Esophagus squamous epithelium (tissue), 5 donors: ENCODE data around the gene ARAP1. TPM values are rescaled to one million over a fixed set of nuclear protein-coding genes. Genes with fewer than 3 reads are reported as not detected.

ENCODE experiments used
- DNase-seq: peaks from one replicate; lab custom pipeline; 2025; lab: John Stamatoyannopoulos, UW
- H3K27ac ChIP-seq, 4 donors: fragments of 200-600 bp; sonication (generic); one replicate each; pipeline ENCODE4 v1.5.1; 2016 to 2019; ENCODE audit warnings: mild to moderate bottlenecking in 1 of 4
- H3K27me3 ChIP-seq, 4 donors: fragments of 200-600 bp; sonication (generic); 1 replicate in 3 of 4; 2 replicates in 1 of 4; pipeline versions ENCODE4 v1.5.1 to v1.6.0; 2017 to 2021; ENCODE audit warnings: antibody characterized with exemption in 1 of 4
- H3K36me3 ChIP-seq, 3 donors: fragments of 200-600 bp; sonication (generic); one replicate each; pipeline ENCODE4 v1.5.1; 2016 to 2019
- H3K4me1 ChIP-seq, 3 donors: fragments of 200-600 bp; sonication (generic); one replicate each; pipeline ENCODE4 v1.5.1; 2017 to 2019
- H3K4me3 ChIP-seq, 4 donors: fragments of 200-600 bp; sonication (generic); 1 replicate in 3 of 4; 2 replicates in 1 of 4; pipeline ENCODE4 v1.5.1; 2016 to 2019; ENCODE audit warnings: mild to moderate bottlenecking in 2 of 4, moderate library complexity in 1 of 4
- H3K9me3 ChIP-seq, 3 donors: fragments of 200-600 bp; sonication (generic); one replicate each; pipeline ENCODE4 v1.5.1; 2016 to 2019
- POLR2A ChIP-seq, 4 donors: fragments of 450-650 bp; IDR thresholded peaks; one replicate each; pipeline ENCODE4 v1.6.1; 2017; ENCODE audit warnings: antibody characterized with exemption in 4 of 4, mild to moderate bottlenecking in 4 of 4, moderate library complexity in 3 of 4
- WGBS, 2 donors: methylation state at CpG; one replicate each; pipeline ENCODE4 v1.1.5; 2018; 5-methylcytosine and 5-hydroxymethylcytosine counted together
- intact Hi-C: fragments of 100-400 bp; cut with DNase I; formaldehyde crosslinking; loops from one replicate; pipeline ENCODE4 v1.15.0; 2022
- total RNA-seq, 4 donors: library from RNA; depleted of rRNA; stranded (reverse); fragments of >200 nt; gene quantifications; one replicate each; pipeline ENCODE4 v1.1.0, GENCODE V29; 2016
- TF ChIP-seq, protein P1 (sequence below), 6 experiments: fragments of 450-650 bp in 4 of 6; fragments of 200-600 bp in 2 of 6; sonication (generic) in 2 of 6; IDR thresholded peaks; one replicate each; pipeline ENCODE4 v1.5.1; 2016 to 2019; ENCODE audit warnings: antibody characterized with exemption in 6 of 6, mild to moderate bottlenecking in 4 of 6, moderate library complexity in 4 of 6
- donor health status: DM: yes; HTN: yes; CAD: no.

Gene ARAP1
- total RNA-seq, 4 donors from 2014 or later, result 37.8 to 114 (median 70.6) TPM

DNA sequence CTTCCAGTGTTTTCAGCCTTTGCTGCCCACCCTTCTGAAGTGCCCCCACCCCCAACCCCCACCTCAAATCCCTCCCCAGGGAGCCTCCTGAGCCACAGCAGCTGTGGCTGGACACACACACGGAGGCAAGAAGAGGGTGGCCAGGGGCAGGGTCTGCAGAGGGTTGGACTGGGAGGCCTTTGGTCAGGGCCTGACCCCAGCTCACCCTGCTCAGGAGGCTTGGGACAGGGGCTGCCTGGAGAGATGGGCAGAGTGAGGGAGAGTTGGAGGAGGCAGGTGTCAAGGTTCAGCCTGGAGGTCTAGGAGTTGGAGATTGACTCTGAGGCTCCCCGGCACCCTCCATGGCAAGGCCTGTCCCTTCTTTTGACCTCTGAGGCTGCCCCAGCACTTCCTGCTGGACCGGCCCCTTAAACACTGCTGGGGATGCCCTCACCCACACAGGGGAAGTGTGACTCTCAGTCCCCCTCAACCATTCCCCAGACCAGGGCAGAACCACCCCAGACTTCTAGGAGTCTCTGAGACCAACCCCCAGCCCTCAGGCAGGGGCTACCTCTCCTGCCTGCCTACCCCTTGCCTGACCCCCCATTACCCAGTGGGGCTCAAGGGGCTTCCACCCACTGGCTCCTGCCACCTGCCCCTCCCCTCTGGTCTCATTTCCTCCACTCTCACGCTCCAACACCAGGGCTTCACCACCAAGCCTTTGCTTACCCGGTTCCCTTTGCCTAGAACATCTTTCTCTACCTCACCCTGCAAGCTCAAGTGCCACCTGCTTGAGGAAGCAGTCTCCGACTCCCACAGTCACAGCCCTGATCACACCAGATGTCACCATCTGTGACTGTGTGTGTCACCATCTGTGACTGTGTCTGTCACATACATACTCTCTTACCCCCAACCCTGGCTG lies 8.6 kb downstream of the ARAP1 start:
- WGBS, 2 donors, result 79 to 87% methylated on average over 3 to 5 of the region's 6 CpGs

DNA sequence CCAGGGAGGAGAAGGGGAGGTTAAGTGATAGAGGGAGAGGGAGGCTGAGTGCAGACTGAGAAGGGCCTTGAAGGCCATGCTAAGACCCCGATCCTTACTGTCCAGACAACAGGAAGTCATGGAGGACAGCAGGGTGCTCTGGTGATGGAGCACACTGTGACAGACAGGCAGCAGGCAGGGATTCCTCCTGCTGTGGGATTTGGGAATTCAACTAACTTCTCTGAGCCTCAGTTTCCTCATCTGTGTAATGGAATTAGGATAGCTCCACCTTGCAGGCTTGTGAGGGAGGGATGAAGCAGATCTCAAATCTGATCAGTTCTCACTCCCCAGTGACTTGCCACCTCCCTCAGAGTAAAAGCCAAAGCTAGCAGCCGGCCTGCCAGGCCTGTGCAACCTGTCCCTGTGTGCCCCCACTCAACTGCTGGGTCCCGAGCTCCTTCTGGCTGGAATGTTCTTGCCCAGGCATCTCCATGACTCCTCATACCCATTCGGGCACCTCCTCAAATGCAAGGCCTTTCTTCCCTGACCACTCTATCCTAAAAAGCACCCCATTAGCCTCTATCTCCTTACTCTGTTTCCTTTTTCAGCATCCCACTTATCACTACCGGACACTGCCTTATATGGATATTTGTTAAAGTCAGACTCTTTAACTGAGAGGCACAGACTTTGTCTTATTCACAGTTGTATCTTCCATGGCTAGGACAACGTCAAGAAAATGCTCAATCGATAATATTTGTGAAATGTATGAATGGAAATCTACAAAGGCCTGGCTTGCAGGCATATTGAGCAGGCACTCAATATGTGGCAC lies 9.5 kb downstream of the ARAP1 start:
- Histone ChIP-seq H3K36me3 (no peaks in the 10 kb centered on the region), H3K27me3 (no peaks in the 10 kb centered on the region), H3K27ac (peak overlapping the region in 2 of 4 donors; percentile 11 to 48), H3K4me3 (no peak overlapping the region), H3K9me3 (no peaks in the 10 kb centered on the region), H3K4me1 (peaks cover 25 to 70% (median 47%) of the 10 kb centered on the region in 3 donors)
- DNase-seq, result no peak
- intact Hi-C loops, result no loop called here
- WGBS, 2 donors, result 83 to 93% methylated on average over 7 of the region's 7 CpGs
- no peak for TF ChIP-seq POLR2A (IDR thresholded peaks at IDR 0.05)
- TF ChIP-seq, protein P1, sequence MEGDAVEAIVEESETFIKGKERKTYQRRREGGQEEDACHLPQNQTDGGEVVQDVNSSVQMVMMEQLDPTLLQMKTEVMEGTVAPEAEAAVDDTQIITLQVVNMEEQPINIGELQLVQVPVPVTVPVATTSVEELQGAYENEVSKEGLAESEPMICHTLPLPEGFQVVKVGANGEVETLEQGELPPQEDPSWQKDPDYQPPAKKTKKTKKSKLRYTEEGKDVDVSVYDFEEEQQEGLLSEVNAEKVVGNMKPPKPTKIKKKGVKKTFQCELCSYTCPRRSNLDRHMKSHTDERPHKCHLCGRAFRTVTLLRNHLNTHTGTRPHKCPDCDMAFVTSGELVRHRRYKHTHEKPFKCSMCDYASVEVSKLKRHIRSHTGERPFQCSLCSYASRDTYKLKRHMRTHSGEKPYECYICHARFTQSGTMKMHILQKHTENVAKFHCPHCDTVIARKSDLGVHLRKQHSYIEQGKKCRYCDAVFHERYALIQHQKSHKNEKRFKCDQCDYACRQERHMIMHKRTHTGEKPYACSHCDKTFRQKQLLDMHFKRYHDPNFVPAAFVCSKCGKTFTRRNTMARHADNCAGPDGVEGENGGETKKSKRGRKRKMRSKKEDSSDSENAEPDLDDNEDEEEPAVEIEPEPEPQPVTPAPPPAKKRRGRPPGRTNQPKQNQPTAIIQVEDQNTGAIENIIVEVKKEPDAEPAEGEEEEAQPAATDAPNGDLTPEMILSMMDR (IDR thresholded peaks at IDR 0.05), result no peak

More for the DNA sequence above, 8.6 kb downstream of the ARAP1 start:
- Histone ChIP-seq H3K36me3 (no peaks in the 10 kb centered on the region), H3K27ac (peak overlapping the region in 1 of 4 donors; percentile 28), H3K9me3 (no peaks in the 10 kb centered on the region), H3K4me1 (peaks cover 19 to 62% (median 39%) of the 10 kb centered on the region in 3 donors), H3K4me3 (no peak overlapping the region), H3K27me3 (no peaks in the 10 kb centered on the region)
- no peak for DNase-seq
- no peak for TF ChIP-seq POLR2A (IDR thresholded peaks at IDR 0.05)
- TF ChIP-seq, protein P1 (IDR thresholded peaks at IDR 0.05), result no peak
- intact Hi-C loops, result no loop called here

DNA sequence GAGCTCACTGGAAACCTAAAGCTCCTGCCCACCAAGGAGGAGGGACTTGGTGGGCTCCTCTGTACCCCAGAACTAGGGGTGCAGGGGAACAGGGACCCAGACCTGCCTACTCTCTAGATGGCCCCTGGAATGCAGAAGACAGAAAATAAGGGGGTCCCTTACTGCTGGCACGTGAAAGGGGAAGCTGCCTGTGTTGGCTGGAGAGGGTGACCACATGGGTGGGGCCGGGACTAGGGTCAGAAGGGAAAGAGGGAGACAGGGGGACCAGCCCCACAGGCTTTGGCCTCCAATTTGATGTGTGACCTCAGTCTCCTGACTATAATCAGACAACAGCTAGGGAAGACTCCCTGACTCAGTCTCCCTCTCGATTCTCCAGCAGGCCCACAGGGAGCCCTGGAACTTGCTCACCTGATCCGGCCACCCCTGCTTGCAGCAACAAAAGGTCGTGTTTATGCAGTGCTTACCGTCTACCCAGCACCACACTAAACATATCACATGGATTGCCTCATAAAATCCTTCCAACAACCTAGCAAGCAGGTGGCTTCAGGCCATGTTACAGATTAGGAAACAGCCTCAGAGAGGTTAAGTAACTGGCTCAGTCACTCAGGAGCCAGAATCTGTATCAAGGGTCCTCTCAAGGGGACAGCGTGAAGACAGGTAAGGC lies 10.2 kb downstream of the ARAP1 start:
- H3K9me3 ChIP-seq, result no peaks in the 10 kb centered on the region
- TF ChIP-seq, protein P1 (IDR thresholded peaks at IDR 0.05), result no peak
- TF ChIP-seq POLR2A (IDR thresholded peaks at IDR 0.05), result no peak
- WGBS, 2 donors, result 54 to 66% methylated on average over 3 to 4 of the region's 7 CpGs
- H3K27me3 ChIP-seq, result no peaks in the 10 kb centered on the region
- no peaks in the 10 kb centered on the region for H3K36me3 ChIP-seq
- H3K4me1 ChIP-seq, result peaks cover 30 to 77% (median 50%) of the 10 kb centered on the region in 3 donors
- H3K4me3 ChIP-seq, result no peak overlapping the region
- peak overlapping the region in 3 of 4 donors; percentile 11 to 48 (median 45) for H3K27ac ChIP-seq
- no peak for DNase-seq
- intact Hi-C loops, result no loop called here

DNA sequence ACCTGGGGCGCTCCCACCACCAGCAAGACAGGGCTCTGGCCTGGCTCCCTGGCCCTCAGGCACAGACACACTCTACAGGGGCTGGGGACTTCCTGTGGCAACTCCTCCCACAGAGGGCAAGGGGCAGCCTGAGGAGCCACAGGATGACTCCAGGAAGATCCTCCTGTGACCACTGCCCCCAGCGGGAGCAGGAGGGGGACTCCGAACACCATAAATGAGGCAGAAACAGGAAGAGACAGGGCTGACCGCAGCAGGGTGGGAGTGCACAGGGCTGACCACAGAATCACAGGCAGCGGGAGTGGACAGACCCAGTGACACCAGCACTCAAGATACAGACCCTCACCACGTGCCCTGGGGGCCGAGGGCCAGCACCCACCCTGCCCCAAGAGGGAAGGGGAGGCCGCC lies 10.8 kb downstream of the ARAP1 start:
- H3K4me3 ChIP-seq, result no peak overlapping the region
- WGBS, 2 donors, result 57% methylated on average over 3 of the region's 8 CpGs; no CpG with 5 or more reads in 1 of the 2 donors
- DNase-seq, result no peak
- peaks cover 36 to 83% (median 55%) of the 10 kb centered on the region in 3 donors for H3K4me1 ChIP-seq
- TF ChIP-seq, protein P1 (IDR thresholded peaks at IDR 0.05), result no peak
- H3K9me3 ChIP-seq, result no peaks in the 10 kb centered on the region
- H3K27ac ChIP-seq, result peak overlapping the region; percentile 11 to 48 (median 44)
- H3K36me3 ChIP-seq, result no peaks in the 10 kb centered on the region
- intact Hi-C loops, result no loop called here
- no peaks in the 10 kb centered on the region for H3K27me3 ChIP-seq
